Nephron (organoid): ENCODE data around the gene BMX.

ENCODE experiments used
- H3K27ac Mint-ChIP-seq, 3 experiments: 2 replicates each; pipeline ENCODE4 v1.8.0; 2020; ENCODE audit warnings: mixed read lengths in 3 of 3, mild to moderate bottlenecking in 2 of 3, moderate library complexity in 1 of 3
- H3K27me3 Mint-ChIP-seq: 2 replicates; pipeline ENCODE4 v1.8.0; 2021; ENCODE audit warnings: low read depth, mild to moderate bottlenecking, moderate library complexity, mixed read lengths
- H3K36me3 Mint-ChIP-seq: 2 replicates; pipeline ENCODE4 v1.8.0; 2020; ENCODE audit warnings: low read depth, mixed read lengths
- H3K4me1 Mint-ChIP-seq: 2 replicates; pipeline ENCODE4 v1.8.0; 2020; ENCODE audit warnings: mixed read lengths
- H3K4me3 Mint-ChIP-seq, 3 experiments: 2 replicates each; pipeline ENCODE4 v1.8.0; 2020; ENCODE audit warnings: mild to moderate bottlenecking in 3 of 3, mixed read lengths in 3 of 3, moderate library complexity in 2 of 3
- H3K9me3 Mint-ChIP-seq: 2 replicates; pipeline ENCODE4 v1.8.0; 2020; ENCODE audit warnings: mixed read lengths
- TF ChIP-seq, protein P1 (sequence below), 3 experiments: fragments of 200-600 bp; sonication (generic); IDR thresholded peaks; one replicate each; pipeline ENCODE4 v1.5.0; 2021; ENCODE audit warnings: antibody characterized with exemption in 3 of 3; ENCODE audit not compliant: unreplicated experiment in 3 of 3

The BMX gene

DNA sequence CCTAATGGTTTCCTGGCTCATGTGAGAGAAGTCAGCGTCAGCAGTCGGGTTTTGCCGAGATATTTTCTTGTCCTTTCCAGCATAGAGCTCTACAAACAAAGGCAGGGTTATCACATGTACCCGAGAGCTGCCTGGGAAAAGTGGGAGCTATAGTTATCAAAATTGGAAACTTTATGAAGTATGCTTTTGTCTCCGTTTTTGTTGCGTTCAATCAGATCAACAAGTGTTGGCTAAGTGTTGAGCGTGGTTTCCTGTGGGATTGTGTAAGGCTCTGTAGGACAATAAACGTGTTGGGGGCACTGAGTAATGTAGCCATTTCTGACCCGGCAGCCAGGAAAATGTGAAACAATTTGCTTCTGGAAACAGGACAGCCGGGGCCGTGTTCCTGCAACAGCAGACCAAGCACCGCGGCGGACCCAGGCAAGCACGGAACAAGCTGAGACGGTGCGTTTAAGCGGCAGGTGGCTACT is at the start of gene BMX:
Gene BMX (plus strand): TSS at position 311 of the 470 bp plus-strand sequence. CDS start 7,547 bp downstream, outside the sequence.
- no peaks in the 10 kb centered on the region for H3K27me3 Mint-ChIP-seq
- H3K4me3 Mint-ChIP-seq, result no peak within 1 kb of the TSS
- H3K4me1 Mint-ChIP-seq, result peaks cover 7% of the 10 kb centered on the region
- H3K27ac Mint-ChIP-seq, result peak within 1 kb of the TSS; percentile 16 to 56 (median 37)
- H3K36me3 Mint-ChIP-seq, result no peaks in the 10 kb centered on the region
- H3K9me3 Mint-ChIP-seq, result no peaks in the 10 kb centered on the region
- TF ChIP-seq, protein P1, sequence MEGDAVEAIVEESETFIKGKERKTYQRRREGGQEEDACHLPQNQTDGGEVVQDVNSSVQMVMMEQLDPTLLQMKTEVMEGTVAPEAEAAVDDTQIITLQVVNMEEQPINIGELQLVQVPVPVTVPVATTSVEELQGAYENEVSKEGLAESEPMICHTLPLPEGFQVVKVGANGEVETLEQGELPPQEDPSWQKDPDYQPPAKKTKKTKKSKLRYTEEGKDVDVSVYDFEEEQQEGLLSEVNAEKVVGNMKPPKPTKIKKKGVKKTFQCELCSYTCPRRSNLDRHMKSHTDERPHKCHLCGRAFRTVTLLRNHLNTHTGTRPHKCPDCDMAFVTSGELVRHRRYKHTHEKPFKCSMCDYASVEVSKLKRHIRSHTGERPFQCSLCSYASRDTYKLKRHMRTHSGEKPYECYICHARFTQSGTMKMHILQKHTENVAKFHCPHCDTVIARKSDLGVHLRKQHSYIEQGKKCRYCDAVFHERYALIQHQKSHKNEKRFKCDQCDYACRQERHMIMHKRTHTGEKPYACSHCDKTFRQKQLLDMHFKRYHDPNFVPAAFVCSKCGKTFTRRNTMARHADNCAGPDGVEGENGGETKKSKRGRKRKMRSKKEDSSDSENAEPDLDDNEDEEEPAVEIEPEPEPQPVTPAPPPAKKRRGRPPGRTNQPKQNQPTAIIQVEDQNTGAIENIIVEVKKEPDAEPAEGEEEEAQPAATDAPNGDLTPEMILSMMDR (IDR thresholded peaks at IDR 0.05; ENCODE audit: unreplicated experiment in 3 of 3), result no peak

DNA sequence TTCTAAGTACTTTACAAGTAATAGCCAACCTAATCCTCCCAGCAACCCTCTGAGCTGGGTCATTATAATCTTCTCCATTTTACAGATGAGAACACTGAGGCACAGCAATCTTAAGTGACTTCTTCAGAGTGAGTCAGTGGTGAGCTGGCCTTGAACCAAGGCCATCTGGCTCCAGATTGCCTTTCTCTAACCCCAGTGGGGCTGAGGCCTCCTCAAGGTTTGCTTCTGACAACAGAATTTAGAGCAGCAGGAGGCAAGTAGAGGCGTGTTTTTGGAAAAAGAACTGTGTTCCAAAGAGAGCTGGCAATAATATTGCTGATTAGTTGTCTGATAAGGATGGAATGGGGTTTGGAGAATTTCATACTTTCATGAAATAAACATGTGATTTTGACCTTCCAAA is 48.7 kb upstream of the BMX start:
- no peak overlapping the region for H3K4me3 Mint-ChIP-seq
- no peaks in the 10 kb centered on the region for H3K9me3 Mint-ChIP-seq
- H3K36me3 Mint-ChIP-seq, result no peaks in the 10 kb centered on the region
- H3K4me1 Mint-ChIP-seq, result peaks cover 63% of the 10 kb centered on the region
- H3K27ac Mint-ChIP-seq, result peak overlapping the region in 1 of 3 experiments; percentile 2
- TF ChIP-seq, protein P1 (IDR thresholded peaks at IDR 0.05; ENCODE audit: unreplicated experiment in 3 of 3), result no peak
- peaks cover 3% of the 10 kb centered on the region for H3K27me3 Mint-ChIP-seq

DNA sequence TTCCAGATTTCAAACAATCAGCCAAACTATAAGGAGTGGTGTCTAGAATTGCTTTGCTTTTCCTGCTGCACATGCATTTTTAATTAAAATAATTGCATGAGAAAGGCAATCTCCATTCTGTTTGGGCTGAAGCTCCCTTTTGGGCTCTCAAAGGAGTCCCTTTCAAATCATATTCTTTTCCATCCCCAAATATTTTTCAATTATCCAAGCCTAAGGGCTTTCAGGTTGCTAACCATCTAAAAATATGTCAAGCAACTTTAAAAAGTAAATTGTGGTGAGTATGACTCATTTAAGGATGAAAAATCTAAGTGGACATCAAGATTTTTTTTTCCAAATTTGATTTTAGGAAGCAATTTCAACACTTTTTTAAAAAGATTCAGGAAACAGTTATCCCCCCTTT is 35.9 kb upstream of the BMX start:
- TF ChIP-seq, protein P1 (IDR thresholded peaks at IDR 0.05; ENCODE audit: unreplicated experiment in 3 of 3), result no peak
- no peaks in the 10 kb centered on the region for H3K9me3 Mint-ChIP-seq
- H3K4me1 Mint-ChIP-seq, result peaks cover 22% of the 10 kb centered on the region
- H3K27me3 Mint-ChIP-seq, result no peaks in the 10 kb centered on the region
- H3K27ac Mint-ChIP-seq, result no peak overlapping the region
- H3K4me3 Mint-ChIP-seq, result no peak overlapping the region
- peaks cover 7% of the 10 kb centered on the region for H3K36me3 Mint-ChIP-seq

DNA sequence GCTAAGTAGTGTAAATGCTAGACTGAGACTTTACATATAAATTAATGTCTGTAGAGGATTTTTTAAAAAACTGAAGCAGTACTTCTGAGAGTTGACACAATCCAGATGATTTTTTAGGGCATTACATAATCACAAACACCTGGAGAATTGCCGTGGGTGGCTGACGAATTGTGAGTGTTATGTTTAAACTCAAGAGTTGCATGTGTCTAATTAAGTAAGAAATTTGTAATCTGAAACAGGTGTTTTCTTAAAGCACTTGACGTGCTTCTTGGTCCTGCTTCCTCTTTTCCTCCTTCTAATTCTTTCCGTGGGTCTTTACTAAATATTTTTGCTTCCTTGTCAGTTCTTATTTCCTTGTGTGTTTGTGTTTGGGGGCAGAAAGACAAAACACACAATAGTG is 35.3 kb upstream of the BMX start:
- Mint-ChIP-seq H3K27ac (peak overlapping the region in 1 of 3 experiments; percentile 34), H3K27me3 (no peaks in the 10 kb centered on the region), H3K36me3 (peaks cover under 1% of the 10 kb centered on the region), H3K4me3 (no peak overlapping the region), H3K4me1 (peaks cover 22% of the 10 kb centered on the region), H3K9me3 (no peaks in the 10 kb centered on the region)
- TF ChIP-seq, protein P1 (IDR thresholded peaks at IDR 0.05; ENCODE audit: unreplicated experiment in 3 of 3), result no peak

DNA sequence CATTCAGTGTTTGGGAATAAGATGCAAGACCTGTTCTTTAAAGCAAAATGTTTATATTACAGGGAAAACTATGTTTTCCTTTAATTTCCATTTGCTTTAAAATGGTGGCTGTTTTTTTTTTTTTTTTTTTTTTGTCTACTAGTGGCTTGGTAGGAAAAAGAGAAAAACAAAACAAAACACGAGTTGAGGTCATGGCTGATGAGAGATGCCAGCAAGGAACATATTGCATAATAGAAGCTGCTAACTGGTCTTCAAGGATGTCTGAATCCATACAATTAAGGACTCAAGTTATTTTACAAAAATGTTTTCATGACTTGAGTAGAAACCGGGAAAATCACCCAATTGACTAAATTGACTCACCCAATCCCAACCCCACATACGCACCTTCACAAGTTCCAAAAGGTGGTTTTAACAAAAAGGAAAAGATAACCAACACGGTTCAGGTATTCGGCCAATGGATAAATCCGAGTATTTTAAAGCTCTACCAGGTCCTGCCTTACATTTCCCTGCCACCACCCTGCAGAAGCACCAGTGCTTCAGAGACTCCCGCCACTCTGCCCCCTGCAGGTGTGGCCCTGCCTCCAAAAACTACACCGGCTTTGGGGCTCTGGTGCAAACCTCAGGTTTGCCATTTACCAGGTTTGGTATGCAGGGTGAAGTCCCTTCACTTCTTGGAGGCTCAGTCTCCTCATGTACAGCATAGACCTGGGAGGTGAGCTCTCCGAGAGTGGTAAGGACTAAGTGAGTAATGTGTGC is 34.5 kb upstream of the BMX start:
- no peaks in the 10 kb centered on the region for H3K27me3 Mint-ChIP-seq
- H3K4me1 Mint-ChIP-seq, result peaks cover 26% of the 10 kb centered on the region
- peak overlapping the region in 1 of 3 experiments; percentile 34 for H3K27ac Mint-ChIP-seq
- H3K4me3 Mint-ChIP-seq, result no peak overlapping the region
- TF ChIP-seq, protein P1 (IDR thresholded peaks at IDR 0.05; ENCODE audit: unreplicated experiment in 3 of 3), result no peak
- H3K9me3 Mint-ChIP-seq, result no peaks in the 10 kb centered on the region
- H3K36me3 Mint-ChIP-seq, result no peaks in the 10 kb centered on the region

DNA sequence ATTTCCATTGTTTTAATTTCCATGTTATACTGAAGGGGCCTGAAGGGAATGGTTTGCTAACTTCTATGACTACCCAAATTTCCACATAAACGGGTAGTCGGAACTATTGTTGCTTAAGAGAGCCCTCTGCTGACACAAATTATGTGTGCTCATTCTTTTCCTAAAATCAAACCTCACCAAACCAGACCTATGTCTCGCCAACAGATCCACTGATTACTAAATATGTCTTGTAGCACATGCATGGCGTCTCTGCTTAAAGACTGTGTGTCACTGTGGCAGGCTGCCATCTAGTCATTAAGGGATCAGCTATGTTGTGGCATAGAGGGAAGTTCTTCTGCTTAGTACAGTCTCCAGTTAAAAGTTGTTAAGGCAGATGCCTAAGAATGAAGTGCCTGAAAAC is 32.6 kb upstream of the BMX start:
- peaks cover 31% of the 10 kb centered on the region for H3K4me1 Mint-ChIP-seq
- H3K27me3 Mint-ChIP-seq, result no peaks in the 10 kb centered on the region
- H3K36me3 Mint-ChIP-seq, result no peaks in the 10 kb centered on the region
- no peaks in the 10 kb centered on the region for H3K9me3 Mint-ChIP-seq
- TF ChIP-seq, protein P1 (IDR thresholded peaks at IDR 0.05; ENCODE audit: unreplicated experiment in 3 of 3), result peak; percentile 53 to 64 (median 59)
- H3K4me3 Mint-ChIP-seq, result no peak overlapping the region
- peak overlapping the region in 2 of 3 experiments; percentile 6 to 60 for H3K27ac Mint-ChIP-seq
